ENCODE measurements around the gene TOB1. TPM values are rescaled to one million over a fixed set of nuclear protein-coding genes. Genes with fewer than 3 reads are reported as not detected.

TOB1 gene
- total RNA-seq, 1 donor from 2014 or later: 101 TPM

- peaks cover 47% of the 10 kb centered on the region for H3K4me1 ChIP-seq
- no peaks in the 10 kb centered on the region for H3K36me3 ChIP-seq
Measured at GRCh38 chr17:50904518-50905459, 38.6 kb upstream of the TOB1 start.

GRCh38 chr17:50903604-50904517 is 37.7 kb upstream of the TOB1 start:
- peak overlapping the region; percentile 91 for H3K27ac ChIP-seq (replicated peaks)
- H3K4me1 ChIP-seq: peaks cover 41% of the 10 kb centered on the region
- H3K36me3 ChIP-seq: no peaks in the 10 kb centered on the region
- H3K27me3 ChIP-seq (ENCODE audit: low read depth): no peaks in the 10 kb centered on the region
- no peak overlapping the region for H3K4me3 ChIP-seq
- no peaks in the 10 kb centered on the region for H3K9me3 ChIP-seq (replicated peaks)
- no peak for DNase-seq
- intact Hi-C loops (cut with micrococcal nuclease): no loop called here
- no peak for TF ChIP-seq CTCF (IDR thresholded peaks at IDR 0.05; ENCODE audit: borderline replicate concordance)

More at GRCh38 chr17:50904518-50905459, 38.6 kb upstream of the TOB1 start:
- peak overlapping the region; percentile 91 for H3K27ac ChIP-seq (replicated peaks)
- no peaks in the 10 kb centered on the region for H3K9me3 ChIP-seq (replicated peaks)
- H3K4me3 ChIP-seq: no peak overlapping the region
- peak; percentile 41 for DNase-seq
- no peaks in the 10 kb centered on the region for H3K27me3 ChIP-seq (ENCODE audit: low read depth)
- intact Hi-C loops (cut with micrococcal nuclease): no loop called here
- TF ChIP-seq CTCF (IDR thresholded peaks at IDR 0.05; ENCODE audit: borderline replicate concordance): no peak

- Histone ChIP-seq H3K36me3 (no peaks in the 10 kb centered on the region), H3K4me1 (peaks cover 29% of the 10 kb centered on the region), H3K27ac (replicated peaks) (no peak overlapping the region), H3K27me3 (ENCODE audit: low read depth) (no peaks in the 10 kb centered on the region), H3K4me3 (no peak overlapping the region), H3K9me3 (replicated peaks) (no peaks in the 10 kb centered on the region)
- no peak for DNase-seq
- intact Hi-C loops (cut with micrococcal nuclease): no loop called here
- TF ChIP-seq CTCF (IDR thresholded peaks at IDR 0.05; ENCODE audit: borderline replicate concordance): no peak
Measured at GRCh38 chr17:50902372-50903353, 36.5 kb upstream of the TOB1 start.

- intact Hi-C loops (cut with micrococcal nuclease): no loop called here
- no peak for DNase-seq
- peaks cover 23% of the 10 kb centered on the region for H3K4me1 ChIP-seq
- no peaks in the 10 kb centered on the region for H3K9me3 ChIP-seq (replicated peaks)
- TF ChIP-seq CTCF (IDR thresholded peaks at IDR 0.05; ENCODE audit: borderline replicate concordance): no peak
- H3K4me3 ChIP-seq: no peak overlapping the region
- no peaks in the 10 kb centered on the region for H3K36me3 ChIP-seq
- H3K27ac ChIP-seq (replicated peaks): no peak overlapping the region
- no peaks in the 10 kb centered on the region for H3K27me3 ChIP-seq (ENCODE audit: low read depth)
Measured at GRCh38 chr17:50900383-50900892, 34.3 kb upstream of the TOB1 start.
